Astrocyte (in vitro differentiated cells and primary cell): ENCODE measurements around the gene MED13L. TPM values are rescaled to one million over a fixed set of nuclear protein-coding genes. Genes with fewer than 3 reads are reported as not detected.
A peak's percentile ranks its signal among the peaks of the same experiment; 100 is the strongest.

Source experiments
- DNase-seq: peaks from one replicate; pipeline ENCODE4 v3.0.0-alpha.2; 2010; ENCODE audit warnings: low read depth
- FAIRE-seq: peaks from 2 replicates; lab custom pipeline; 2011; peaks lifted over from hg19 to GRCh38; lab: Jason Lieb, UNC
- H2AFZ ChIP-seq: 2 replicates; pipeline ENCODE4 v1.6.0; 2012; ENCODE audit warnings: low read depth, low read length, inconsistent platforms
- H3K27ac ChIP-seq: 2 replicates; pipeline ENCODE4 v1.5.1; 2011; ENCODE audit warnings: low read depth, low read length, inconsistent platforms
- H3K27me3 ChIP-seq: 2 replicates; pipeline ENCODE4 v1.6.0; 2011; ENCODE audit warnings: low read length, inconsistent platforms; ENCODE audit not compliant: insufficient read depth
- H3K36me3 ChIP-seq: 2 replicates; pipeline ENCODE4 v1.5.1; 2011; ENCODE audit warnings: low read length, inconsistent platforms; ENCODE audit not compliant: insufficient read depth
- H3K4me1 ChIP-seq: 2 replicates; pipeline ENCODE4 v1.5.1; 2011; ENCODE audit warnings: low read length, inconsistent platforms; ENCODE audit not compliant: insufficient read depth
- H3K4me2 ChIP-seq: 2 replicates; pipeline ENCODE4 v1.6.0; 2012; ENCODE audit warnings: low read length, inconsistent platforms
- H3K4me3 ChIP-seq: 2 replicates; pipeline ENCODE4 v1.5.1; 2011; ENCODE audit warnings: low read depth, mild to moderate bottlenecking, low read length, inconsistent platforms; ENCODE audit not compliant: insufficient read depth
- H3K79me2 ChIP-seq: 2 replicates; pipeline ENCODE4 v1.6.0; 2012; ENCODE audit warnings: mild to moderate bottlenecking, low read length, inconsistent platforms; ENCODE audit not compliant: insufficient read depth
- H3K9ac ChIP-seq: 2 replicates; pipeline ENCODE4 v1.6.0; 2012; ENCODE audit warnings: mild to moderate bottlenecking, low read length, inconsistent platforms
- H3K9me3 ChIP-seq: 2 replicates; pipeline ENCODE4 v1.5.1; 2012; ENCODE audit warnings: low read depth, mild to moderate bottlenecking, low read length, inconsistent platforms; ENCODE audit not compliant: insufficient read depth
- H4K20me1 ChIP-seq: 2 replicates; pipeline ENCODE4 v1.6.0; 2012; ENCODE audit warnings: low read length, inconsistent platforms; ENCODE audit not compliant: insufficient read depth
- H3K27ac Mint-ChIP-seq: one replicate; pipeline ENCODE4 v1.8.0; 2021; ENCODE audit warnings: mild to moderate bottlenecking, mixed read lengths; ENCODE audit not compliant: unreplicated experiment
- H3K27me3 Mint-ChIP-seq: one replicate; pipeline ENCODE4 v1.8.0; 2021; ENCODE audit warnings: low read depth, mixed read lengths; ENCODE audit not compliant: unreplicated experiment
- H3K36me3 Mint-ChIP-seq: one replicate; pipeline ENCODE4 v1.8.0; 2021; ENCODE audit warnings: low read depth, mixed read lengths; ENCODE audit not compliant: unreplicated experiment
- H3K4me1 Mint-ChIP-seq: one replicate; pipeline ENCODE4 v1.8.0; 2021; ENCODE audit warnings: low read depth, mixed read lengths; ENCODE audit not compliant: unreplicated experiment
- H3K4me3 Mint-ChIP-seq: one replicate; pipeline ENCODE4 v1.8.0; 2021; ENCODE audit warnings: mild to moderate bottlenecking, moderate library complexity, mixed read lengths; ENCODE audit not compliant: unreplicated experiment
- H3K9me3 Mint-ChIP-seq: one replicate; pipeline ENCODE4 v1.8.0; 2021; ENCODE audit warnings: mild to moderate bottlenecking, mixed read lengths; ENCODE audit not compliant: unreplicated experiment
- CTCF ChIP-seq: IDR thresholded peaks from 2 replicates; pipeline ENCODE4 v1.5.1; 2011; ENCODE audit warnings: low read depth, mild to moderate bottlenecking, inconsistent platforms, low read length, moderate library complexity; ENCODE audit not compliant: insufficient read depth
- EZH2 ChIP-seq: IDR thresholded peaks from 2 replicates; pipeline ENCODE4 v1.6.1; 2012; ENCODE audit warnings: mild to moderate bottlenecking, low read length, inconsistent platforms; ENCODE audit not compliant: insufficient read depth
- total RNA-seq: library from RNA; stranded (reverse); gene quantifications from 2 replicates; pipeline ENCODE4 v1.2.1, GENCODE V29; 2021

The MED13L gene
- total RNA-seq, 1 donor from 2014 or later, result 153 TPM

- no peaks in the 10 kb centered on the region for H3K27me3 ChIP-seq
- DNase-seq (no peak), FAIRE-seq (no peak)
- H3K9me3 ChIP-seq, result no peaks in the 10 kb centered on the region
- TF ChIP-seq EZH2 (no peak), CTCF (no peak)
- no peak overlapping the region for H3K9ac ChIP-seq
- H3K4me1 Mint-ChIP-seq, result peaks cover 34% of the 10 kb centered on the region
- peaks cover 75% of the 10 kb centered on the region for H3K79me2 ChIP-seq
- no peak overlapping the region for H3K4me3 Mint-ChIP-seq
- no peaks in the 10 kb centered on the region for H3K36me3 ChIP-seq
- no peak overlapping the region for H3K4me3 ChIP-seq
- no peaks in the 10 kb centered on the region for H3K36me3 Mint-ChIP-seq
- no peak overlapping the region for H3K27ac Mint-ChIP-seq
- no peak overlapping the region for H3K4me2 ChIP-seq
- H3K27me3 Mint-ChIP-seq, result no peaks in the 10 kb centered on the region
- H3K4me1 ChIP-seq, result peaks cover 7% of the 10 kb centered on the region
- no peak overlapping the region for H3K27ac ChIP-seq
- H4K20me1 ChIP-seq, result peaks cover 80% of the 10 kb centered on the region
- H2AFZ ChIP-seq, result no peak overlapping the region
- no peaks in the 10 kb centered on the region for H3K9me3 Mint-ChIP-seq
Observed at GRCh38 chr12:116045150-116045549, 232.3 kb downstream of the MED13L start.

- H2AFZ ChIP-seq, result no peak overlapping the region
- H3K9ac ChIP-seq, result no peak overlapping the region
- H3K36me3 Mint-ChIP-seq, result no peaks in the 10 kb centered on the region
- H3K36me3 ChIP-seq, result no peaks in the 10 kb centered on the region
- FAIRE-seq (no peak), DNase-seq (peak; percentile 37)
- H3K4me3 ChIP-seq, result no peak overlapping the region
- no peaks in the 10 kb centered on the region for H3K9me3 ChIP-seq
- no peaks in the 10 kb centered on the region for H3K9me3 Mint-ChIP-seq
- H3K4me3 Mint-ChIP-seq, result no peak overlapping the region
- H3K27ac Mint-ChIP-seq, result peak overlapping the region; percentile 11
- H3K27me3 ChIP-seq, result no peaks in the 10 kb centered on the region
- H3K4me1 ChIP-seq, result peaks cover 7% of the 10 kb centered on the region
- no peak for TF ChIP-seq CTCF
- peaks cover 81% of the 10 kb centered on the region for H4K20me1 ChIP-seq
- peaks cover 32% of the 10 kb centered on the region for H3K4me1 Mint-ChIP-seq
- peaks cover 75% of the 10 kb centered on the region for H3K79me2 ChIP-seq
- H3K4me2 ChIP-seq, result peak overlapping the region; percentile 30
- H3K27me3 Mint-ChIP-seq, result no peaks in the 10 kb centered on the region
- H3K27ac ChIP-seq, result no peak overlapping the region
Observed at GRCh38 chr12:116043659-116044535, 233.6 kb downstream of the MED13L start.

- H3K27ac Mint-ChIP-seq, result no peak overlapping the region
- no peaks in the 10 kb centered on the region for H3K27me3 Mint-ChIP-seq
- Histone ChIP-seq H2AFZ (no peak overlapping the region), H3K4me1 (peaks cover 10% of the 10 kb centered on the region), H3K4me2 (no peak overlapping the region), H3K27me3 (no peaks in the 10 kb centered on the region), H3K4me3 (no peak overlapping the region), H3K79me2 (peaks cover 80% of the 10 kb centered on the region), H4K20me1 (peaks cover 79% of the 10 kb centered on the region), H3K27ac (no peak overlapping the region), H3K9ac (no peak overlapping the region), H3K9me3 (no peaks in the 10 kb centered on the region), H3K36me3 (no peaks in the 10 kb centered on the region)
- H3K4me1 Mint-ChIP-seq, result peaks cover 33% of the 10 kb centered on the region
- H3K4me3 Mint-ChIP-seq, result no peak overlapping the region
- no peaks in the 10 kb centered on the region for H3K36me3 Mint-ChIP-seq
- TF ChIP-seq CTCF (no peak), EZH2 (no peak)
- H3K9me3 Mint-ChIP-seq, result no peaks in the 10 kb centered on the region
- DNase-seq, result peak; percentile 68
- FAIRE-seq, result peak; percentile 13
Observed at GRCh38 chr12:116040402-116040801, 237.1 kb downstream of the MED13L start.
